Loucy (cell line): ENCODE results near the gene ZNF358.

Experiments used
- H2AFZ ChIP-seq: fragments of 200-600 bp; sonication (generic); 2 replicates; pipeline ENCODE4 v1.6.0; 2016; ENCODE audit warnings: antibody characterized with exemption, mild to moderate bottlenecking, low read length, moderate library complexity
- H3F3A ChIP-seq: fragments of 200-600 bp; 2 replicates; pipeline ENCODE4 v1.6.0; 2016; ENCODE audit warnings: antibody characterized with exemption, low read depth, mild to moderate bottlenecking
- H3K27me3 ChIP-seq: fragments of 200-600 bp; sonication (generic); 2 replicates; pipeline ENCODE4 v1.6.1; 2014; ENCODE audit warnings: low read length, mild to moderate bottlenecking; ENCODE audit not compliant: insufficient read depth, poor library complexity, severe bottlenecking
- H3K36me3 ChIP-seq: fragments of 200-600 bp; sonication (generic); 2 replicates; pipeline ENCODE4 v1.6.1; 2016; ENCODE audit warnings: low read length; ENCODE audit not compliant: insufficient read depth
- H3K4me1 ChIP-seq: fragments of 200-600 bp; sonication (generic); 2 replicates; pipeline ENCODE4 v1.5.1; 2014; ENCODE audit warnings: low read length, mild to moderate bottlenecking; ENCODE audit not compliant: insufficient read depth, poor library complexity, severe bottlenecking
- H3K4me2 ChIP-seq: fragments of 200-600 bp; sonication (generic); 2 replicates; pipeline ENCODE4 v1.6.0; 2014; ENCODE audit warnings: antibody characterized with exemption, low read length, low read depth, mild to moderate bottlenecking; ENCODE audit not compliant: poor library complexity, severe bottlenecking
- H3K4me3 ChIP-seq: fragments of 200-600 bp; sonication (generic); 2 replicates; pipeline ENCODE4 v1.5.1; 2014; ENCODE audit warnings: low read length, mild to moderate bottlenecking, mixed read lengths; ENCODE audit not compliant: poor library complexity, severe bottlenecking
- H3K79me2 ChIP-seq: fragments of 200-600 bp; sonication (generic); 2 replicates; pipeline ENCODE4 v1.6.1; 2014; ENCODE audit warnings: low read length; ENCODE audit not compliant: insufficient read depth
- H3K9ac ChIP-seq: fragments of 200-600 bp; sonication (generic); 2 replicates; pipeline ENCODE4 v1.6.0; 2014; ENCODE audit warnings: mild to moderate bottlenecking, low read depth, low read length, moderate library complexity; ENCODE audit not compliant: poor library complexity, severe bottlenecking
- H3K9me2 ChIP-seq: fragments of 200-600 bp; sonication (generic); replicated peaks from 2 replicates; pipeline ENCODE4 v1.6.1; 2016; ENCODE audit warnings: low read depth, low read length, mixed read lengths
- H3K9me3 ChIP-seq: fragments of 200-600 bp; sonication (generic); 2 replicates; pipeline ENCODE4 v1.6.1; 2014; ENCODE audit warnings: mild to moderate bottlenecking, antibody characterized with exemption, low read length, low read depth; ENCODE audit not compliant: insufficient read depth
- H4K20me1 ChIP-seq: fragments of 200-600 bp; sonication (generic); 2 replicates; pipeline ENCODE4 v1.6.0; 2014; ENCODE audit warnings: antibody characterized with exemption, low read length, mild to moderate bottlenecking; ENCODE audit not compliant: insufficient read depth, poor library complexity, severe bottlenecking
- EZH2phosphoT487 ChIP-seq: fragments of 200-600 bp; IDR thresholded peaks from 2 replicates; pipeline ENCODE4 v1.6.1; 2018; ENCODE audit warnings: antibody characterized with exemption, mild to moderate bottlenecking, moderate library complexity, borderline replicate concordance
- TF ChIP-seq, protein P1 (sequence below): fragments of 200-600 bp; sonication (generic); conservative IDR thresholded peaks from 2 replicates; pipeline ENCODE4 v1.5.1; 2014; ENCODE audit warnings: mild to moderate bottlenecking, antibody characterized with exemption, low read length

Gene ZNF358

DNA sequence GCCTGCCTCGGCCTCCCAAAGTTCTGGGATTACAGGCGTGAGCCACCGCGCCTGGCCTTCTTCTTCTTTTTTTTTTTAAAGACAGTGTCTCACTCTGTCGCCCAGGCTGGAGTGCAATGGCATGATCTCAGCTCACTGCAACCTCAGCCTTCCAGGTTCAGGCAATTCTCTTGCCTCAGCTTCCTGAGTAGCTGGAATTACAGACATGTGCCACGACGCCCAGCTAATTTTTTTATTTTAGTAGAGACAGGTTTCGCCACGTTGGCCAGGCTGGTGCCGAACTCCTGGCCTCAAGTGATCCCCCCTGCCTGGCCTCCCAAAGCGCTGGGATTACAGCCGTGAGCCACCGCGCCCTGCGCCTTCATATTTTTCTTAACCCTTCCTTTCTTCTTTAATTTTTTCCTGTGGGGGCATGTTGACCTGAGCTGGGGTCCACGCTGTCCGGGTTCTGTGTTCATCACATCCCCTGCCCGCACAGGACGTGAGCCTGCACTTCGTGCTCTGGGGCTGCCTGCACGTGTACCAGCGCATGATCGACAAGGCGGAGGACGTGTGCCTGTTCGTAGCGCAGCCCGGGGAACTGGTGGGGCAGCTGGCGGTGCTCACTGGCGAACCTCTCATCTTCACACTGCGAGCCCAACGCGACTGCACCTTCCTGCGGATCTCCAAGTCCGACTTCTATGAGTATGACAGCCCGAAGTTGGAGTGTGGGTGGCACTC is 33.7 kb downstream of the ZNF358 start:
- Histone ChIP-seq H3K4me2 (no peak overlapping the region), H4K20me1 (no peaks in the 10 kb centered on the region), H3K9ac (no peak overlapping the region), H3K27me3 (no peaks in the 10 kb centered on the region), H3K9me3 (no peaks in the 10 kb centered on the region), H3F3A (no peaks in the 10 kb centered on the region), H3K4me3 (no peak overlapping the region), H2AFZ (no peak overlapping the region), H3K36me3 (no peaks in the 10 kb centered on the region), H3K4me1 (peaks cover 6% of the 10 kb centered on the region), H3K9me2 (no peaks in the 10 kb centered on the region), H3K79me2 (no peaks in the 10 kb centered on the region)
- TF ChIP-seq, protein P1, sequence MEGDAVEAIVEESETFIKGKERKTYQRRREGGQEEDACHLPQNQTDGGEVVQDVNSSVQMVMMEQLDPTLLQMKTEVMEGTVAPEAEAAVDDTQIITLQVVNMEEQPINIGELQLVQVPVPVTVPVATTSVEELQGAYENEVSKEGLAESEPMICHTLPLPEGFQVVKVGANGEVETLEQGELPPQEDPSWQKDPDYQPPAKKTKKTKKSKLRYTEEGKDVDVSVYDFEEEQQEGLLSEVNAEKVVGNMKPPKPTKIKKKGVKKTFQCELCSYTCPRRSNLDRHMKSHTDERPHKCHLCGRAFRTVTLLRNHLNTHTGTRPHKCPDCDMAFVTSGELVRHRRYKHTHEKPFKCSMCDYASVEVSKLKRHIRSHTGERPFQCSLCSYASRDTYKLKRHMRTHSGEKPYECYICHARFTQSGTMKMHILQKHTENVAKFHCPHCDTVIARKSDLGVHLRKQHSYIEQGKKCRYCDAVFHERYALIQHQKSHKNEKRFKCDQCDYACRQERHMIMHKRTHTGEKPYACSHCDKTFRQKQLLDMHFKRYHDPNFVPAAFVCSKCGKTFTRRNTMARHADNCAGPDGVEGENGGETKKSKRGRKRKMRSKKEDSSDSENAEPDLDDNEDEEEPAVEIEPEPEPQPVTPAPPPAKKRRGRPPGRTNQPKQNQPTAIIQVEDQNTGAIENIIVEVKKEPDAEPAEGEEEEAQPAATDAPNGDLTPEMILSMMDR, result no peak
- TF ChIP-seq EZH2phosphoT487, result no peak

DNA sequence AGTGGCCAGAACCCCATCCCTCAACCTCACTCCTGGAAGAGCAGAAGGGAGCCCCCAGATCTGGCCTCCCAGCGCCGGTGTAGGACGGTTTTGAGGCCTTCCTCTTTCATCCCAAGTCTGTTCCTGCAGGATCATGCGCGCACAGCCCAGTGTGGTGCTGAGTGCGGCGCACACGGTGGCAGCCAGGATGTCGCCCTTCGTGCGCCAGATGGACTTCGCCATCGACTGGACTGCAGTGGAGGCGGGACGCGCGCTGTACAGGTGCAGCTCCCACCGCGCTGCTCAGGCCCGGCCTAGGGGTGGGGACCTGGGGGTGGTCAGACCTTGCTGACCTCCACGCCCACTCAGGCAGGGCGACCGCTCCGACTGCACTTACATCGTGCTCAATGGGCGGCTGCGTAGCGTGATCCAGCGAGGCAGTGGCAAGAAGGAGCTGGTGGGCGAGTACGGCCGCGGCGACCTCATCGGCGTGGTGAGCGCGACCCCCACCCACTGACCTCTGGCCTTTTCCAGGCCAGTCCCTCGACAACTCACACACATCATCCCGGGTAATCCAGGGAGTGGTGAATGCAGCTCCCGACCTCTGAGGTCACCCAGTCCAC is 34.4 kb downstream of the ZNF358 start:
- no peaks in the 10 kb centered on the region for H3K9me3 ChIP-seq

DNA sequence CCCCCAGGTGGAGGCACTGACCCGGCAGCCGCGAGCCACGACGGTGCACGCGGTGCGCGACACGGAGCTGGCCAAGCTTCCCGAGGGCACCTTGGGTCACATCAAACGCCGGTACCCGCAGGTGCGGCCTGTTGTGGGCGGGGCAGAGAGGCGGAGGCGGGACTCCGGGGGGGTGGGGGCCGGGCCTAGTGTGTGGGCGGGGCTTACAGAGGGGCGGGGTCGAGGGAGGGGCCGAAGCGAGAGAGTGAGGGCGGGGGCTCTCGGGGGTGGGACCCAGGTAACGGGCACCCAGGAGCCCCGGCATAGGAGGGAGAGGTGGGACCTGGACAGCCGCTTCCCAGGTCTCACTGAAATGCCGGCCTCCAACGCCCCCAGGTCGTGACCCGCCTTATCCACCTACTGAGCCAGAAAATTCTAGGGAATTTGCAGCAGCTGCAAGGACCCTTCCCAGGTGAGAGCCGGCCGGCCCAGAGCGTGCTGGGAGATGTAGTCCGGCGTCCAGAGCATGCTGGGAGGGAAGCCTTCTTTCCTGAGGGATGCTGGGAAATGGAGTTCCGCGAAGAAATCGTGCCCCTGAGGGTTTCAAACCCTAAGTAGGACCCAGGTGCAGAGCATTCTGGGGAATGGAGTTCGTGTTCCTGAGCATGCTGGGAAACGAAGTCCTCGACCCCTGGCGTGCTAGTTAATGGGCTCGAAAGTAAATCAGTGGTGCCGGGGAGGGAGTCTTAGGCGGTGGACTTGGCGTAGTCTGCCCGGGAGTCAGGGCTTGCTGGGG is 35.3 kb downstream of the ZNF358 start:
- no peaks in the 10 kb centered on the region for H3F3A ChIP-seq
- H4K20me1 ChIP-seq, result no peaks in the 10 kb centered on the region
- no peaks in the 10 kb centered on the region for H3K9me3 ChIP-seq
- no peaks in the 10 kb centered on the region for H3K27me3 ChIP-seq
- H3K9ac ChIP-seq, result no peak overlapping the region
- no peaks in the 10 kb centered on the region for H3K4me1 ChIP-seq
- no peak overlapping the region for H2AFZ ChIP-seq
- TF ChIP-seq, protein P1, result no peak
- TF ChIP-seq EZH2phosphoT487, result no peak
- H3K4me3 ChIP-seq, result no peak overlapping the region
- no peak overlapping the region for H3K4me2 ChIP-seq
- no peaks in the 10 kb centered on the region for H3K36me3 ChIP-seq
- H3K79me2 ChIP-seq, result no peaks in the 10 kb centered on the region
- no peaks in the 10 kb centered on the region for H3K9me2 ChIP-seq

More for the DNA sequence above, 34.4 kb downstream of the ZNF358 start:
- peaks cover 2% of the 10 kb centered on the region for H3K4me1 ChIP-seq
- no peaks in the 10 kb centered on the region for H3K36me3 ChIP-seq
- H3K4me2 ChIP-seq, result no peak overlapping the region
- no peak overlapping the region for H3K9ac ChIP-seq
- H4K20me1 ChIP-seq, result no peaks in the 10 kb centered on the region
- no peak overlapping the region for H3K4me3 ChIP-seq
- no peaks in the 10 kb centered on the region for H3K27me3 ChIP-seq
- H2AFZ ChIP-seq, result no peak overlapping the region
- no peak for TF ChIP-seq EZH2phosphoT487
- TF ChIP-seq, protein P1, result no peak
- no peaks in the 10 kb centered on the region for H3K9me2 ChIP-seq
- no peaks in the 10 kb centered on the region for H3K79me2 ChIP-seq
- H3F3A ChIP-seq, result no peaks in the 10 kb centered on the region
